ENCODE data around the gene SRCIN1. TPM values are rescaled to one million over a fixed set of nuclear protein-coding genes. Genes with fewer than 3 reads are reported as not detected.

Gene SRCIN1
- total and polyA plus RNA-seq, 4 donors = 0.05 to 5.3 (median 2.7) TPM

DNA sequence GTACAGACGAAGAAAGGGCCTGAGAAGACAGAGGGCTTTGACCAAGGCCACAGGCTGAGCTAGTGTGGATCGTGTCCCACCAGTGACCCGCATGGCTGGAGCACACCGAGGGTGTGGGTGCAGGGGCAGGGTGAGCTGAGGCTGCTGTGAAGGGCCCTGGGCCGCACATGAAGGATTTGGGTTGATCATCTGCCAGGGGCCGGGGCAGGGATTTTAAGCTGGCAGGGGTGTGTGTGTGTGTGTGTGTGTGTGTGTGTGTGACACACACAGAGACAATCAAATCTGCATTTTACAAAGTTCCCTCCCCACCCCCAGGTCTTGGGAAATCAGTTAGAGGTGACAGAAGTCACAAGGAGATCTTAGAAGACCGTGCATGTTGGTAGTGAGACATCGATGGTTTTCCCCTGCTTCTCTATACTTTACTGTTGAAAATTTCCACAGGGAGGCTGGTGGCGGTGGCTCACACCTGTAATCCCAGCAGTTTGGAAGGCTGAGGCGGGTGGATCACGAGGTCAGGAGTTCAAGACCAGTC is 65.2 kb downstream of the SRCIN1 start:
- peaks cover 0 to 2% (median 0%) of the 10 kb centered on the region in 4 donors for H3K36me3 ChIP-seq (ENCODE audit: control insufficient read depth in 4 of 4, insufficient read depth in 3 of 4, low read depth in 1 of 4, low read length in 3 of 4)
- H3K9me3 ChIP-seq (ENCODE audit: control insufficient read depth in 4 of 4, low read length in 3 of 4) = no peaks in the 10 kb centered on the region
- TF ChIP-seq HNF4A (conservative IDR thresholded peaks at IDR 0.05) (no peak), JUND (IDR thresholded peaks at IDR 0.05) (no peak), YY1 (IDR thresholded peaks at IDR 0.05) (no peak), EGR1 (IDR thresholded peaks at IDR 0.05; ENCODE audit: low read depth in 2 of 2) (no peak), FOXA2 (IDR thresholded peaks at IDR 0.05) (no peak), FOXA1 (IDR thresholded peaks at IDR 0.05) (no peak), HNF4G (IDR thresholded peaks at IDR 0.05) (no peak), RXRA (IDR thresholded peaks at IDR 0.05) (no peak), RAD21 (IDR thresholded peaks at IDR 0.05) (no peak), NR2F2 (IDR thresholded peaks at IDR 0.05) (no peak), SP1 (IDR thresholded peaks at IDR 0.05) (no peak)
- TF ChIP-seq, protein P1, sequence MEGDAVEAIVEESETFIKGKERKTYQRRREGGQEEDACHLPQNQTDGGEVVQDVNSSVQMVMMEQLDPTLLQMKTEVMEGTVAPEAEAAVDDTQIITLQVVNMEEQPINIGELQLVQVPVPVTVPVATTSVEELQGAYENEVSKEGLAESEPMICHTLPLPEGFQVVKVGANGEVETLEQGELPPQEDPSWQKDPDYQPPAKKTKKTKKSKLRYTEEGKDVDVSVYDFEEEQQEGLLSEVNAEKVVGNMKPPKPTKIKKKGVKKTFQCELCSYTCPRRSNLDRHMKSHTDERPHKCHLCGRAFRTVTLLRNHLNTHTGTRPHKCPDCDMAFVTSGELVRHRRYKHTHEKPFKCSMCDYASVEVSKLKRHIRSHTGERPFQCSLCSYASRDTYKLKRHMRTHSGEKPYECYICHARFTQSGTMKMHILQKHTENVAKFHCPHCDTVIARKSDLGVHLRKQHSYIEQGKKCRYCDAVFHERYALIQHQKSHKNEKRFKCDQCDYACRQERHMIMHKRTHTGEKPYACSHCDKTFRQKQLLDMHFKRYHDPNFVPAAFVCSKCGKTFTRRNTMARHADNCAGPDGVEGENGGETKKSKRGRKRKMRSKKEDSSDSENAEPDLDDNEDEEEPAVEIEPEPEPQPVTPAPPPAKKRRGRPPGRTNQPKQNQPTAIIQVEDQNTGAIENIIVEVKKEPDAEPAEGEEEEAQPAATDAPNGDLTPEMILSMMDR (IDR thresholded peaks at IDR 0.05; ENCODE audit: low read depth, low read length, missing input control) = no peak
- TF ChIP-seq, protein P2, sequence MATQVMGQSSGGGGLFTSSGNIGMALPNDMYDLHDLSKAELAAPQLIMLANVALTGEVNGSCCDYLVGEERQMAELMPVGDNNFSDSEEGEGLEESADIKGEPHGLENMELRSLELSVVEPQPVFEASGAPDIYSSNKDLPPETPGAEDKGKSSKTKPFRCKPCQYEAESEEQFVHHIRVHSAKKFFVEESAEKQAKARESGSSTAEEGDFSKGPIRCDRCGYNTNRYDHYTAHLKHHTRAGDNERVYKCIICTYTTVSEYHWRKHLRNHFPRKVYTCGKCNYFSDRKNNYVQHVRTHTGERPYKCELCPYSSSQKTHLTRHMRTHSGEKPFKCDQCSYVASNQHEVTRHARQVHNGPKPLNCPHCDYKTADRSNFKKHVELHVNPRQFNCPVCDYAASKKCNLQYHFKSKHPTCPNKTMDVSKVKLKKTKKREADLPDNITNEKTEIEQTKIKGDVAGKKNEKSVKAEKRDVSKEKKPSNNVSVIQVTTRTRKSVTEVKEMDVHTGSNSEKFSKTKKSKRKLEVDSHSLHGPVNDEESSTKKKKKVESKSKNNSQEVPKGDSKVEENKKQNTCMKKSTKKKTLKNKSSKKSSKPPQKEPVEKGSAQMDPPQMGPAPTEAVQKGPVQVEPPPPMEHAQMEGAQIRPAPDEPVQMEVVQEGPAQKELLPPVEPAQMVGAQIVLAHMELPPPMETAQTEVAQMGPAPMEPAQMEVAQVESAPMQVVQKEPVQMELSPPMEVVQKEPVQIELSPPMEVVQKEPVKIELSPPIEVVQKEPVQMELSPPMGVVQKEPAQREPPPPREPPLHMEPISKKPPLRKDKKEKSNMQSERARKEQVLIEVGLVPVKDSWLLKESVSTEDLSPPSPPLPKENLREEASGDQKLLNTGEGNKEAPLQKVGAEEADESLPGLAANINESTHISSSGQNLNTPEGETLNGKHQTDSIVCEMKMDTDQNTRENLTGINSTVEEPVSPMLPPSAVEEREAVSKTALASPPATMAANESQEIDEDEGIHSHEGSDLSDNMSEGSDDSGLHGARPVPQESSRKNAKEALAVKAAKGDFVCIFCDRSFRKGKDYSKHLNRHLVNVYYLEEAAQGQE (IDR thresholded peaks at IDR 0.05) = no peak
- TF ChIP-seq, protein P3, sequence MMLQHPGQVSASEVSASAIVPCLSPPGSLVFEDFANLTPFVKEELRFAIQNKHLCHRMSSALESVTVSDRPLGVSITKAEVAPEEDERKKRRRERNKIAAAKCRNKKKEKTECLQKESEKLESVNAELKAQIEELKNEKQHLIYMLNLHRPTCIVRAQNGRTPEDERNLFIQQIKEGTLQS (IDR thresholded peaks at IDR 0.05) = no peak
- TF ChIP-seq, protein P4, sequence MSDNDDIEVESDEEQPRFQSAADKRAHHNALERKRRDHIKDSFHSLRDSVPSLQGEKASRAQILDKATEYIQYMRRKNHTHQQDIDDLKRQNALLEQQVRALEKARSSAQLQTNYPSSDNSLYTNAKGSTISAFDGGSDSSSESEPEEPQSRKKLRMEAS (IDR thresholded peaks at IDR 0.05) = no peak
- TF ChIP-seq, protein P5, sequence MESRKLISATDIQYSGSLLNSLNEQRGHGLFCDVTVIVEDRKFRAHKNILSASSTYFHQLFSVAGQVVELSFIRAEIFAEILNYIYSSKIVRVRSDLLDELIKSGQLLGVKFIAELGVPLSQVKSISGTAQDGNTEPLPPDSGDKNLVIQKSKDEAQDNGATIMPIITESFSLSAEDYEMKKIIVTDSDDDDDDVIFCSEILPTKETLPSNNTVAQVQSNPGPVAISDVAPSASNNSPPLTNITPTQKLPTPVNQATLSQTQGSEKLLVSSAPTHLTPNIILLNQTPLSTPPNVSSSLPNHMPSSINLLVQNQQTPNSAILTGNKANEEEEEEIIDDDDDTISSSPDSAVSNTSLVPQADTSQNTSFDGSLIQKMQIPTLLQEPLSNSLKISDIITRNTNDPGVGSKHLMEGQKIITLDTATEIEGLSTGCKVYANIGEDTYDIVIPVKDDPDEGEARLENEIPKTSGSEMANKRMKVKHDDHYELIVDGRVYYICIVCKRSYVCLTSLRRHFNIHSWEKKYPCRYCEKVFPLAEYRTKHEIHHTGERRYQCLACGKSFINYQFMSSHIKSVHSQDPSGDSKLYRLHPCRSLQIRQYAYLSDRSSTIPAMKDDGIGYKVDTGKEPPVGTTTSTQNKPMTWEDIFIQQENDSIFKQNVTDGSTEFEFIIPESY (IDR thresholded peaks at IDR 0.05) = no peak
- whole genome bisulfite sequencing = 88% methylated on average over 11 of the region's 11 CpGs
- H3K9ac ChIP-seq (ENCODE audit: low read depth in 1 of 2, low read length in 2 of 2) = no peak overlapping the region
- H3K4me3 ChIP-seq (ENCODE audit: low read depth in 1 of 3, low read length in 3 of 3) = no peak overlapping the region
- no peak overlapping the region for H3K27ac ChIP-seq (ENCODE audit: low read depth in 1 of 2, low read length in 2 of 2)
- no peak for DNase-seq (ENCODE audit: low spot score)
- H3K27me3 ChIP-seq (ENCODE audit: control insufficient read depth in 4 of 4, insufficient read depth in 4 of 4, low read length in 3 of 4) = no peaks in the 10 kb centered on the region
- H3K4me1 ChIP-seq (ENCODE audit: control insufficient read depth in 4 of 4, insufficient read depth in 4 of 4, low read length in 3 of 4) = peaks cover 0 to 7% (median 0%) of the 10 kb centered on the region in 4 donors

DNA sequence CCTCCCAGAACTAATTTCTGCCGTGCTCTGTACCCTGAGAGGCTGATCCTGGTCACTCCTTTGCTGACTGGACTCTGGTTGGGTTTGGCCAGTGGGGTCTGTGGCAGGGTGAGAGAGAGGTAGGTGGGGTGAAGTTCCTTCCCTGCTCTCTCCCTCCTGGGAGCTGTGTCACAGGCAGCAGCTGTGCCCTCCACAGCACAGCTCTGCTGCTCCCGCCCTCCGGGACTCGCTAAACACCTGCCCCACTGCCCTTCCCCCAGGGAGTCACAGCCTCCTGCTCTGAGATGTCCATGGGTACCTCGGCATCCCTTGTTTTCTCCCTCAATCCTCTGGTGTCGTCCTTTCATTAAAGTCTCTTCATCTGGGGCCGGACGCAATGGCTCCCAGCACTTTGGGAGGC is 66.4 kb downstream of the SRCIN1 start:
- H3K27me3 ChIP-seq (ENCODE audit: control insufficient read depth in 4 of 4, insufficient read depth in 4 of 4, low read length in 3 of 4) = no peaks in the 10 kb centered on the region
- DNase-seq (ENCODE audit: low spot score) = no peak
- 89% methylated on average over 8 of the region's 8 CpGs for WGBS
- H3K9me3 ChIP-seq (ENCODE audit: control insufficient read depth in 4 of 4, low read length in 3 of 4) = no peaks in the 10 kb centered on the region
- peaks cover 0 to 7% (median 0%) of the 10 kb centered on the region in 4 donors for H3K4me1 ChIP-seq (ENCODE audit: control insufficient read depth in 4 of 4, insufficient read depth in 4 of 4, low read length in 3 of 4)
- H3K36me3 ChIP-seq (ENCODE audit: control insufficient read depth in 4 of 4, insufficient read depth in 3 of 4, low read depth in 1 of 4, low read length in 3 of 4) = no peaks in the 10 kb centered on the region
- H3K27ac ChIP-seq (ENCODE audit: low read depth in 1 of 2, low read length in 2 of 2) = no peak overlapping the region
- no peak overlapping the region for H3K4me3 ChIP-seq (ENCODE audit: low read depth in 1 of 3, low read length in 3 of 3)
- H3K9ac ChIP-seq (ENCODE audit: low read depth in 1 of 2, low read length in 2 of 2) = no peak overlapping the region
- TF ChIP-seq NR2F2 (IDR thresholded peaks at IDR 0.05) (no peak), FOXA1 (IDR thresholded peaks at IDR 0.05) (no peak), FOXA2 (IDR thresholded peaks at IDR 0.05) (no peak), GABPA (IDR thresholded peaks at IDR 0.05 in 1 of 2, conservative IDR thresholded peaks at IDR 0.05 in 1 of 2) (no peak), HNF4G (IDR thresholded peaks at IDR 0.05) (no peak), SP1 (IDR thresholded peaks at IDR 0.05) (no peak)
- TF ChIP-seq, protein P3 (IDR thresholded peaks at IDR 0.05) = no peak
